Vagina (tissue), 2 donors: ENCODE data around the gene RAPGEF5.

Source experiments
- POLR2A ChIP-seq, 2 donors: fragments of 450-650 bp; IDR thresholded peaks; one replicate each; pipeline ENCODE4 v1.6.1; 2017; ENCODE audit warnings: antibody characterized with exemption in 2 of 2, mild to moderate bottlenecking in 2 of 2, moderate library complexity in 2 of 2
- POLR2AphosphoS5 ChIP-seq, 2 donors: sonication (generic); formaldehyde crosslinking; IDR thresholded peaks; one replicate each; pipeline ENCODE4 v1.9.0; 2017; ENCODE audit warnings: antibody characterized with exemption in 2 of 2, mild to moderate bottlenecking in 2 of 2, low read depth in 1 of 2; ENCODE audit not compliant: insufficient read depth in 1 of 2
- TF ChIP-seq, protein P1 (sequence below), 3 experiments: fragments of 450-650 bp in 2 of 3; fragments of 200-600 bp in 1 of 3; sonication (generic) in 1 of 3; IDR thresholded peaks; one replicate each; pipeline ENCODE4 v1.5.1; 2017 to 2019; ENCODE audit warnings: antibody characterized with exemption in 3 of 3, mild to moderate bottlenecking in 2 of 3, moderate library complexity in 2 of 3

DNA sequence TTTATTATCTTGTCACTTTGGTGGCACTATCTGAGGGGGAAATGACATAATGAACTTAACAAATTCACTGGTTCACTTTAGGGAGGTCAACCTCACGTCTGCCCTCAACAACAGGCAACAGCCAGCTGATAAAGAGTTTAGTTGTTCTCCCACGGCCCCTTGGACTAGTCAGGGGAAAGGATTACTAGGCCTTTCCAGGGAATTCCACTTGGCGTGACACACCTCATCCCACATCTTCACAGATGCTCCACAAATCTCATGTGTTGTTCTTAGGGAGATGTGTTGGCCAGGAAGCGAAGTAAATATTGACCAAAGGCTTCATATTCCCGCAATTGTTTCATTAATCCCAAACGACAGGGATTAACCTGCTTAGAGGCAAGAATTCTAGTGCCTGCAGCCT is 227.8 kb downstream of the RAPGEF5 start:
- TF ChIP-seq, protein P1, sequence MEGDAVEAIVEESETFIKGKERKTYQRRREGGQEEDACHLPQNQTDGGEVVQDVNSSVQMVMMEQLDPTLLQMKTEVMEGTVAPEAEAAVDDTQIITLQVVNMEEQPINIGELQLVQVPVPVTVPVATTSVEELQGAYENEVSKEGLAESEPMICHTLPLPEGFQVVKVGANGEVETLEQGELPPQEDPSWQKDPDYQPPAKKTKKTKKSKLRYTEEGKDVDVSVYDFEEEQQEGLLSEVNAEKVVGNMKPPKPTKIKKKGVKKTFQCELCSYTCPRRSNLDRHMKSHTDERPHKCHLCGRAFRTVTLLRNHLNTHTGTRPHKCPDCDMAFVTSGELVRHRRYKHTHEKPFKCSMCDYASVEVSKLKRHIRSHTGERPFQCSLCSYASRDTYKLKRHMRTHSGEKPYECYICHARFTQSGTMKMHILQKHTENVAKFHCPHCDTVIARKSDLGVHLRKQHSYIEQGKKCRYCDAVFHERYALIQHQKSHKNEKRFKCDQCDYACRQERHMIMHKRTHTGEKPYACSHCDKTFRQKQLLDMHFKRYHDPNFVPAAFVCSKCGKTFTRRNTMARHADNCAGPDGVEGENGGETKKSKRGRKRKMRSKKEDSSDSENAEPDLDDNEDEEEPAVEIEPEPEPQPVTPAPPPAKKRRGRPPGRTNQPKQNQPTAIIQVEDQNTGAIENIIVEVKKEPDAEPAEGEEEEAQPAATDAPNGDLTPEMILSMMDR (IDR thresholded peaks at IDR 0.05) = no peak
- no peak for TF ChIP-seq POLR2A (IDR thresholded peaks at IDR 0.05)
- TF ChIP-seq POLR2AphosphoS5 (IDR thresholded peaks at IDR 0.05; ENCODE audit: insufficient read depth in 1 of 2, low read depth in 1 of 2) = no peak
